Mucosa of stomach (tissue), 1 donor: ENCODE data around the gene SIRPB1.
"Not testable (repeated sequence)": the region's sequence is repeated elsewhere in the genome, so short reads cannot be mapped to it uniquely, and the experiment has no call there.

Experiments used
- H3K27me3 ChIP-seq: one replicate; pipeline ENCODE4 v1.7.0; 2013; ENCODE audit warnings: mild to moderate bottlenecking, low read length; ENCODE audit not compliant: control insufficient read depth, insufficient read depth
- H3K36me3 ChIP-seq: one replicate; pipeline ENCODE4 v1.7.0; 2013; ENCODE audit warnings: low read length; ENCODE audit not compliant: control insufficient read depth, insufficient read depth
- H3K4me1 ChIP-seq: one replicate; pipeline ENCODE4 v1.7.0; 2013; ENCODE audit warnings: mild to moderate bottlenecking, low read length; ENCODE audit not compliant: control insufficient read depth, insufficient read depth
- H3K4me3 ChIP-seq: one replicate; pipeline ENCODE4 v1.7.0; 2013; ENCODE audit warnings: low read length
- H3K9ac ChIP-seq: one replicate; pipeline ENCODE4 v1.7.0; 2013; ENCODE audit warnings: mild to moderate bottlenecking, low read length, moderate library complexity
- H3K9me3 ChIP-seq: one replicate; pipeline ENCODE4 v1.7.0; 2013; ENCODE audit warnings: mild to moderate bottlenecking, low read length, moderate library complexity; ENCODE audit not compliant: control insufficient read depth
- donor health status: Pancreatic carcinoma.

The SIRPB1 gene

DNA sequence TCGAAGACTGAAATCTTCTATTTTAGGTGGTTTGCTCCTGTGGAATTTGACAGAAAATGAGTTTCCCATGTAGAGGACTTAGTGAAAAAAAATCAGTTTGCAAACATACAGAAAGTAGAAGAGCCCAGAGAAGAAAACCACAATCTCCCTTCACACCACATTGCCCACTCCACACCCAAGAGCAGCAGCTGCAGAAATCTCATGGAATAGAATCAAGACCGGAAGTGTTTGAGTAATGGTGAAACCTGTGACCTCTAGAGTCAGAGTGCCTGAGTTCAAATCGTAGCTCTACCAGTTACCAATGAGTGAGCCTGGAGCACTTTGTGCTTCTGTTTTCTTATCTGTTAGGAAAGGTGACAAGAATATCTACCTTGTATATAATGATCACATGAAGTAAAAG, 33.2 kb upstream of the SIRPB1 start:
- Histone ChIP-seq H3K36me3 (no peaks in the 10 kb centered on the region), H3K4me1 (no peaks in the 10 kb centered on the region), H3K4me3 (no peak overlapping the region), H3K9ac (no peak overlapping the region), H3K9me3 (no peaks in the 10 kb centered on the region), H3K27me3 (no peaks in the 10 kb centered on the region)

DNA sequence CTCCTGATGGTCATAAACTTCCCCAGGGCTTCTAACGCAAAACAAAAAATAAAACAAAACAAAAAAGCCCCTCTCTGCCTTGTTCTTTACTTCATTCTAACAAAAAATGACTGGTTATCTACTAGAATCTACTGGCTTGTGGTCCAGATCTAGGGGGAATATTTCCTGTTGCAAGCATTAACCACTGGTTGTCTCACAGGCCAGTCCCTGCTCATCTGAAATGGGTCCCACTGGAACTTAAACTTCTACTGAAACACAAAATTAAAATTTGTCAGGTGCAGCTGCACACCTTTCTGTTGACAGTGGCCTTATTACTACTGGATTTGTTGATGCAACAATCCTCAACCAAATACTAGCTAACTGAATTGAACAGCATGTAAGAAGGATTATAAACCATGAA, 32.3 kb upstream of the SIRPB1 start:
- Histone ChIP-seq H3K36me3 (no peaks in the 10 kb centered on the region), H3K27me3 (no peaks in the 10 kb centered on the region), H3K4me1 (no peaks in the 10 kb centered on the region), H3K9ac (no peak overlapping the region), H3K4me3 (no peak overlapping the region), H3K9me3 (no peaks in the 10 kb centered on the region)

- Histone ChIP-seq H3K9ac (no peak overlapping the region), H3K4me1 (no peaks in the 10 kb centered on the region), H3K27me3 (no peaks in the 10 kb centered on the region), H3K4me3 (no peak overlapping the region), H3K9me3 (no peaks in the 10 kb centered on the region), H3K36me3 (no peaks in the 10 kb centered on the region)
These were observed 31.7 kb upstream of the SIRPB1 start for GRCh38 chr20:1651268-1652058.

GRCh38 chr20:1648101-1648500, 28.3 kb upstream of the SIRPB1 start:
- Histone ChIP-seq H3K27me3 (no peaks in the 10 kb centered on the region), H3K4me1 (no peaks in the 10 kb centered on the region), H3K36me3 (no peaks in the 10 kb centered on the region), H3K9me3 (no peaks in the 10 kb centered on the region), H3K9ac (no peak overlapping the region), H3K4me3 (no peak overlapping the region)

- H3K9me3 ChIP-seq = no peaks in the 10 kb centered on the region
- no peak overlapping the region for H3K9ac ChIP-seq
- no peaks in the 10 kb centered on the region for H3K36me3 ChIP-seq
- no peak overlapping the region for H3K4me3 ChIP-seq
- no peaks in the 10 kb centered on the region for H3K27me3 ChIP-seq
- no peaks in the 10 kb centered on the region for H3K4me1 ChIP-seq
These were observed 27.2 kb upstream of the SIRPB1 start for GRCh38 chr20:1646975-1647431.

DNA sequence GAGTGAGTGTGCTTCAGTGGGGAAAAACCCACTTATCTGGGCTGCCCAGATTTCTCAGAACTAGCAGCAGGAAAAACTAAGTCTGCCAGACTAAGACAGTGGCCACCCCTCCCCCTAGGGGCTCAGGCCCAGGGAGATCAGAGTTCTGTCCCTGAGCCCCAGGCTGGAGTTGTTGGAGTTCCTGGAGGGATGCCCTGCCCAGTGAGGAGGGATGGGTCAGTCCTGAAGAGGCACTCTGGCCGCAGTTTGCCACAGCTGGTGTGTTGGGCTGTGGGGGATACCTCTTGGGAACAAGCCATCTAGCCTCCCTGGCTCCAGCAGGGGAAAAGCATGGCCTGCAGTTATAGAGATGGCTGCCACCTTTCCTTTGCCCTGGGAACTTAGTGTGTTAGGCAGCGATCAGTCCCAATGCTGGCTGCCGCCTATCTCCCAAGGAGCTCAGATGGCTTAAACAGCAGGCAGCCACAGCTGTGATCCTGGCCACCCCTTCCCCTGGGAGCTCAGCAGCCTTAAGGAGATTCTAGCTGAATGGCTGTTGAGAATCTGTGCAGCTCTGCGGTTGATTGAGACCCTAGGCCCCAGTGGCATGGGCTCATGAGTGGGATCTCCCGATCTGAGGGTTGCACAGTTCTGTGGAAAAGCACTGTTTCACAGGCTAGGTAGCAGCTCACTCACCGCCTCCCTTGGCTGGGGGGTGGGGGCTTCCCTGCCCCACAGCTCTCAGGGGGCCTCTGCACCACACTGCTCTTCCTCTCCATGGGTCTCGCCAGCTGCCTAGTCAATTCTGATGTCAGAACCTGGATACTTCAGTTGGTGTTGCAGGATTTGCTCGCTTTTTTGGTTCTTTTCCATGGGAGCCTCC, 24.5 kb upstream of the SIRPB1 start:
- Histone ChIP-seq H3K9me3 (no peaks in the 10 kb centered on the region), H3K4me1 (no peaks in the 10 kb centered on the region), H3K36me3 (no peaks in the 10 kb centered on the region), H3K9ac (no peak overlapping the region), H3K27me3 (no peaks in the 10 kb centered on the region), H3K4me3 (no peak overlapping the region)

GRCh38 chr20:1638643-1639042, 18.8 kb upstream of the SIRPB1 start:
- H3K9ac ChIP-seq, H3K4me1 ChIP-seq, H3K36me3 ChIP-seq, H3K4me3 ChIP-seq, H3K9me3 ChIP-seq, H3K27me3 ChIP-seq: not testable (repeated sequence)

GRCh38 chr20:1637755-1638154, 17.9 kb upstream of the SIRPB1 start:
- Histone ChIP-seq H3K27me3 (no peaks in the 10 kb centered on the region), H3K9me3 (no peaks in the 10 kb centered on the region), H3K4me3 (no peak overlapping the region), H3K4me1 (no peaks in the 10 kb centered on the region), H3K9ac (no peak overlapping the region), H3K36me3 (no peaks in the 10 kb centered on the region)

GRCh38 chr20:1637226-1637625, 17.4 kb upstream of the SIRPB1 start:
- H3K36me3 ChIP-seq = no peaks in the 10 kb centered on the region
- no peaks in the 10 kb centered on the region for H3K27me3 ChIP-seq
- H3K9ac ChIP-seq = no peak overlapping the region

DNA sequence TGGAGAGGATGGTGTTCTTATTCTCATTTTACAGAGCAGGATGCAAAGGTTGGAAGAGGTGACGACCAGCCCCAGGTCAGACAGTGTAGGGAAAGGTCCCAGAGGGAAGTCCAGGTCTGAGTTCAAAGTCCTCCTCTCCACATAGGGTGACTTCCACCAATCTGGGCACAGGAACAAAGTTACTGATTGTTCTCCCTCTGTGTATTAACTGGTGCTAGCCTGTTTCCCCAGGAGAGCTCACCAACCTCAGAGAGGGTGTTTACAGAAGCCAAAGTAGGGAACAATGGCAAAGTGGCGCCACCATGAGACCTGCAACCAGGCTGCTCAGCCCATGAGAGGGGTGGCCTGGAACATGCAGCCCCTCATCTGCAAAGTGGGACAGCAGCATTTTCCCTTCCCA, 16.8 kb upstream of the SIRPB1 start:
- no peaks in the 10 kb centered on the region for H3K36me3 ChIP-seq
- no peaks in the 10 kb centered on the region for H3K27me3 ChIP-seq
- no peak overlapping the region for H3K4me3 ChIP-seq
- no peak overlapping the region for H3K9ac ChIP-seq
- no peaks in the 10 kb centered on the region for H3K9me3 ChIP-seq
- no peaks in the 10 kb centered on the region for H3K4me1 ChIP-seq

More at GRCh38 chr20:1637226-1637625, 17.4 kb upstream of the SIRPB1 start:
- Histone ChIP-seq H3K4me3 (no peak overlapping the region), H3K9me3 (no peaks in the 10 kb centered on the region), H3K4me1 (no peaks in the 10 kb centered on the region)

- Histone ChIP-seq H3K4me3 (no peak overlapping the region), H3K4me1 (no peaks in the 10 kb centered on the region), H3K36me3 (no peaks in the 10 kb centered on the region), H3K27me3 (no peaks in the 10 kb centered on the region), H3K9me3 (no peaks in the 10 kb centered on the region), H3K9ac (no peak overlapping the region)
These were observed 15.6 kb upstream of the SIRPB1 start for GRCh38 chr20:1635291-1635979.

- no peak overlapping the region for H3K9ac ChIP-seq
- no peaks in the 10 kb centered on the region for H3K27me3 ChIP-seq
- H3K4me3 ChIP-seq = no peak overlapping the region
- H3K4me1 ChIP-seq = no peaks in the 10 kb centered on the region
- H3K36me3 ChIP-seq = no peaks in the 10 kb centered on the region
- H3K9me3 ChIP-seq = no peaks in the 10 kb centered on the region
These were observed 13.7 kb upstream of the SIRPB1 start for GRCh38 chr20:1633535-1633934.
